ENCODE measurements around the gene RNF115. TPM values are rescaled to one million over a fixed set of nuclear protein-coding genes. Genes with fewer than 3 reads are reported as not detected.

Gene RNF115
- total and polyA plus RNA-seq, 2 donors (not counting 3 experiments of a cell fraction or from before 2014, with no cell fraction given): 7.6 to 17.3 TPM

GRCh38 chr1:145705622-145706021 lies 118.3 kb downstream of the RNF115 start:
- Histone ChIP-seq H3K4me1 (ENCODE audit: control insufficient read depth, extremely low read depth, insufficient read depth, low read length) (no peaks in the 10 kb centered on the region), H3K9me1 (replicated peaks; ENCODE audit: control insufficient read depth, extremely low read depth, insufficient read depth, low read length) (no peaks in the 10 kb centered on the region), H4K20me1 (replicated peaks; ENCODE audit: control insufficient read depth, extremely low read depth, insufficient read depth, low read length) (no peaks in the 10 kb centered on the region), H2AFZ (ENCODE audit: low read depth, low read length) (no peak overlapping the region), H3K27me3 (ENCODE audit: control insufficient read depth in 2 of 2, insufficient read depth in 2 of 2, low read length in 2 of 2) (peaks cover 8 to 11% of the 10 kb centered on the region in 2 experiments), H3K79me2 (ENCODE audit: control insufficient read depth, insufficient read depth, low read length) (no peaks in the 10 kb centered on the region), H3K27ac (ENCODE audit: insufficient read depth, low read depth, low read length) (no peak overlapping the region), H3K4me3 (replicated peaks in 1 of 3; ENCODE audit: insufficient read depth in 1 of 3, low read depth in 1 of 3, low read length in 3 of 3) (no peak overlapping the region), H3K4me2 (ENCODE audit: insufficient read depth, low read length) (no peak overlapping the region), H3K9me3 (replicated peaks; ENCODE audit: control insufficient read depth, insufficient read depth, low read length) (no peaks in the 10 kb centered on the region), H3K36me3 (ENCODE audit: control insufficient read depth in 2 of 2, extremely low read depth in 1 of 2, insufficient read depth in 2 of 2, low read length in 2 of 2) (no peaks in the 10 kb centered on the region), H3K9ac (replicated peaks; ENCODE audit: extremely low read depth, insufficient read depth, low read length) (no peak overlapping the region)
- ChIA-PET CTCF (interaction anchor here (1.9 kb wide), 1 partner anchor 15 kb away, joined by 6 read pairs; no protein-coding TSS in a partner anchor), POLR2A (no interaction called here)
- dilution Hi-C loops (cut with MboI; ENCODE audit: extremely low pct_ligation_motif_present, low sequenced_read_pairs): no loop called here
- TF ChIP-seq JUN (IDR thresholded peaks at IDR 0.05; ENCODE audit: borderline replicate concordance, insufficient read depth, insufficient read length, low read depth) (no peak), MYC (IDR thresholded peaks at IDR 0.05; ENCODE audit: low read depth, low read length) (no peak), POLR2AphosphoS5 (IDR thresholded peaks at IDR 0.05; ENCODE audit: insufficient read depth, low read depth, low read length) (no peak), FOS (IDR thresholded peaks at IDR 0.05; ENCODE audit: borderline replicate concordance, insufficient read depth, low read length) (no peak), POLR2A (IDR thresholded peaks at IDR 0.05; ENCODE audit: low read depth, low read length) (no peak), MAX (IDR thresholded peaks at IDR 0.05; ENCODE audit: insufficient read depth, insufficient read length) (no peak), EZH2 (IDR thresholded peaks at IDR 0.05; ENCODE audit: borderline replicate concordance, low read depth, low read length, severe bottlenecking) (no peak), GATA2 (IDR thresholded peaks at IDR 0.05; ENCODE audit: insufficient read depth, insufficient read length, low read depth, low read length) (no peak)
- TF ChIP-seq, protein P1, sequence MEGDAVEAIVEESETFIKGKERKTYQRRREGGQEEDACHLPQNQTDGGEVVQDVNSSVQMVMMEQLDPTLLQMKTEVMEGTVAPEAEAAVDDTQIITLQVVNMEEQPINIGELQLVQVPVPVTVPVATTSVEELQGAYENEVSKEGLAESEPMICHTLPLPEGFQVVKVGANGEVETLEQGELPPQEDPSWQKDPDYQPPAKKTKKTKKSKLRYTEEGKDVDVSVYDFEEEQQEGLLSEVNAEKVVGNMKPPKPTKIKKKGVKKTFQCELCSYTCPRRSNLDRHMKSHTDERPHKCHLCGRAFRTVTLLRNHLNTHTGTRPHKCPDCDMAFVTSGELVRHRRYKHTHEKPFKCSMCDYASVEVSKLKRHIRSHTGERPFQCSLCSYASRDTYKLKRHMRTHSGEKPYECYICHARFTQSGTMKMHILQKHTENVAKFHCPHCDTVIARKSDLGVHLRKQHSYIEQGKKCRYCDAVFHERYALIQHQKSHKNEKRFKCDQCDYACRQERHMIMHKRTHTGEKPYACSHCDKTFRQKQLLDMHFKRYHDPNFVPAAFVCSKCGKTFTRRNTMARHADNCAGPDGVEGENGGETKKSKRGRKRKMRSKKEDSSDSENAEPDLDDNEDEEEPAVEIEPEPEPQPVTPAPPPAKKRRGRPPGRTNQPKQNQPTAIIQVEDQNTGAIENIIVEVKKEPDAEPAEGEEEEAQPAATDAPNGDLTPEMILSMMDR (IDR thresholded peaks at IDR 0.05; ENCODE audit: extremely low read depth in 1 of 2, insufficient read depth in 1 of 2, low read depth in 1 of 2, low read length in 2 of 2): no peak
- intact Hi-C loops (cut with micrococcal nuclease): no loop called here
- BruUV-seq (replicated peaks): no TSS peak
- FAIRE-seq (no peak), DNase-seq (ENCODE audit: low read depth, low spot score) (no peak)
